GM19193 (cell line): ENCODE data around the gene MSRB3.

Experiments
- POLR2A ChIP-seq: IDR thresholded peaks from 4 replicates; pipeline ENCODE4 v1.6.1; 2011; ENCODE audit not compliant: insufficient read depth, insufficient read length; ENCODE audit errors: extremely low read depth

Gene MSRB3

DNA sequence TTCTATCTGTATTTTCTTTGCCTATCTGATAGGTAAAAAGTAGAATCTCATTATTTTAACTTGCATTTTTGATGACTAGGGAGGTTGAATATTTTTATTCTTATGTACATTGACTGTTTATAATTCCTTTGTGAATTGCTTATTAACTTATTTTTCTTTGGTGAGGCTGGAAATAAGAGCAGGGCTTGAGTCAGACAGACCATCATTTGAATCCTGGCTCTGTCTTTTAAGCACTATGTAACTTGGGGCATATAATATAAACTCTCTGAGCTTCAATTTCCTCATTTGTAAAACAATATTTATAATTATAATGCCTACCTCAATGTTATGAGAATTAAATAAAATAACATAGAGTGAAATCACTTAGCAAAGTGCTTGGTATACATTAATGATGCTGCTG is 108.9 kb downstream of the MSRB3 start:
- TF ChIP-seq POLR2A, result no peak

GRCh38 chr12:65389436-65389835 is 111.0 kb downstream of the MSRB3 start:
- TF ChIP-seq POLR2A, result no peak

DNA sequence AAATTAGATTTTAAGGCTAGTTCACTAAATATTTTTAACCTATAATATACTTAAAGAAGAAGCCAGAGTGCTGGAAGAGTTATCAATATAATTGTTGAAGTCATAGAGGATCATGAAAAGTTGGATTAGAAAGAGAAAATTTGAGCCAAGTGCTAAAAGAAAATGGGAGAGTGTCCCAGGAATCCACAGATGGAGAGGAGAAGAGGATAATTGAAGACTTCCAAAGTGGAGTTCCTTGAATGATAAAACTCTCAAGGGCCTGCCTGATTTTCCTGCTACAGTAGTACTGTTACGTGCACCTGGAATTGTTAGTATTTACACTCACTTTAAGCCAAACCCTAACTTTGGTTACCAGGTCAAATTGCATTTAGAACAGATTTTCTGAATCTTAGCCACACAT is 113.2 kb downstream of the MSRB3 start:
- no peak for TF ChIP-seq POLR2A

DNA sequence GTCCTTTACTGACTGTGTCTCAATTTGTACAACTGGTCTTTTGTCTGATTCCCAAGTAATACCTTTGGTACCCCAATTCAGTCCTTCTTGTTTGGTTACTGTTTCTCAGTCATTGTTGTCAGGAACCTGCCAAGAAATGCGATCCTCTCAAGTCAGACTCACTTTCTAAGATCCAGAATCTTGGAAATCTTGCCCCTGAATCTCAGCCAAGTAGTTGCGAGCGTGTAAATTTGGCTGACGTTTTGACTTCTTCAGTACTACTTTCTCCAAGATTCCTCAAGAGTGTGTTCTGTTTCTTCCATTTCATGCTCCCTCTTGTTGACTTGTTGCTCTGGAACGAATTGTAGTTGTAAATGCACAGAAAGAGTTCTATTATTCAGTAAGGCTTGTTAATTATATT is 114.0 kb downstream of the MSRB3 start:
- TF ChIP-seq POLR2A, result no peak

DNA sequence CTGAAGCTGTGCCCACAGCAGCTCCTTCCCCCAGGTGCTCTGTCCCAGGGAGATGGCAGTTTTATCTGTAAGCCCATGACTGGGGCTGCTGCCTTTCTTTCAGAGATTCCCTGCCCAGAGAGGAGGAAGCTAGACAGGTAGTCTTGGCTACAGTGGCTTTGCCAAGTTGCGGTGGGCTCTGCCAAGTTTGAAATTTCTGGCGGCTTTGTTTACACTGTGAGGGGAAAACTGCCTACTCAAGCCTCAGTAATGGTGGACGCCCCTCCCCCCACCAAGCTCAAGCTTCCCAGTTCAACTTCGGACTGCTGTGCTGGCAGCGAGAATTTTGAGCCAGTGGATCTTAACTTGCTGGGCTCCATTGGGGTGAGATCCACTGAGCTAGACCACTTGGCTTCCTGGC is 124.7 kb downstream of the MSRB3 start:
- TF ChIP-seq POLR2A, result no peak

DNA sequence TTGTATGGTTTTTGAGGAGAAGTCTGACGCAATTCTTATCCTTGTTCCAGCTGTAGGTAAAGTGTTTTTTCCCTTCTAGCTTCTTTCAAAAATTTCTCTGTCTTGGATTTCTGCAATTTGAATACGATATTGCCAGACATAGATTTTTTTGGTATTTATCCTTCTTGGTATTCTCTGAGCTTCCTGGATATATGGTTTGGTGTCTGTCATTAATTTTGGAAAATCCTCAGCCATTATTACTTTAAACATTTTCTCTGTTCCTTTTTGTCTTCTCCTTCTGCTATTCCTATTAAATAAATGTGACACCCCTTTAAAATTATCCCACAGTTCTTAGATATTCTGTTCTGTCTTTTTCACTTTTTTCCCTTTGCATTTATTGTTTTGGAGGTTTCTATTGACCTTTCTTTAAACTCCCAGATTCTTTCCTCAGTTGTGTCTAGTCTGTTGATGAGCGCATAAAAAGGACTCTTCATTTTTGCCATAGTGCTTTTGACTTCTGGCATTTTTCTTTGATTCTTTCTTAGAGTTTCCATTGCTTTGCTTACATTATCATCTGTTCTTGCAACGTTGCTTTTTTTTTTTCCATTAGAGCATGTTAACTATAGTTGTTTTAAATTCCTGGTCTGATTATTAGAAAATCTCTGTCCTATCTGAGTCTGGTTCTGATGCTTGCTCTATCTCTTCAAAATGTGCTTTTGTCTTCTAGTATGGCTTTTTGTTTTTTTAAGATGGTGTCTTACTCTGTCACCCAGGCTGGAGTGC is 129.1 kb downstream of the MSRB3 start:
- TF ChIP-seq POLR2A, result no peak

- TF ChIP-seq POLR2A, result no peak
Observed at GRCh38 chr12:65408441-65408840, 130.0 kb downstream of the MSRB3 start.

DNA sequence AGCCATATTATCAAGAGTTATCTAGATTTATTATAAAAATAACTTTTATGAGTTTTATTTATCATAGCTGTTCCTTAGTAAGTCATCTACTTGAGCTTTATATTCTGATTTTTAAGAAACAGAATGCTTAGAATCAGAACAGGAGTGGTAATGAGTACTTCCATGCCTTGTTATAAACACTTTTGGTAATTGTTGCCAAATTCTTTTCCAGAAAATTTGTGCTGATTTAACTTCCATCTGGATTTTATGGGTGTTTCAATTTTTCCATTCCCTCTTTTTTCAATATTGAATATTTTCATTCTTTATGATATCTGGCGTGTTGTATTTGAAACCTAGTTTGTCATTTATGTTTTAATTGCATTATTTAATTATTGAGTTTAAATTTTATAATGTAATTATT is 131.2 kb downstream of the MSRB3 start:
- TF ChIP-seq POLR2A, result no peak

DNA sequence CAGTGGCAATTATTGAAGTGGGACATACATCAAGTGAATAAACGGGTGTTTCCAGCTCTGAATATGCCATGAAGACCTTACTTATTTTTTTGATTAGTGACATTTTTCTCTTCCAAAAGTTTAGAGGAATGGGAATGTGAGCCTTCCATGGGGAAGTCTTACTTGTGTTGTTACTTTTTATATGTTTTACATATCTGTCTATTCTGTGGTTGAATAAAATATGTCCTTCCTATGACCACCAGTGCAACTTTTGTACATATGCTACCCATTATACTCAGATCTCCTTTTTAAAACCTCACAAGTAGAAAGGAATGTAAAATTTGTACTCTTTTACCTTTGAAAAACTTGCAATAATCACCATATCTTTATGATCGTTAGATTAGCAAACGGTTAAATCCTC is 132.7 kb downstream of the MSRB3 start:
- TF ChIP-seq POLR2A, result no peak

DNA sequence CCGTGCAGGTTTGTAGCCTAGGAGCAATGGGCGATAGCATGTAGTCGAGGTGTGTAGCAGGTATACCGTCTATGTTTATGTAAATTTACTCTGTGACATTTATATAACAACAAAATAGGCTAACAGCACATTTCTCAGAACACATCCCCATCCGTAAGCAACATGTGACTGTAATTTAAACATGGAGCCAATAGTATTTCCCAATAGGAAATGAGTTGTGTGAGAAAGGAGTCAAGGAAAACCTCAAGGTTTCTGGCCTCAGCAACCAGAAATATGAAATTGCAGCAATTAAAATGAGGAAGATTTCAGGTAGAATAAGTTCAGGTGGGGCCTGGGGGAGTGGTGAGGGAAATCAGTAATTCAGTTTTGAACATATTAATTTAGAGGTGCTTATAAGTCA is 136.0 kb downstream of the MSRB3 start:
- TF ChIP-seq POLR2A, result no peak

- TF ChIP-seq POLR2A, result no peak
Observed at GRCh38 chr12:65415826-65416225, 137.3 kb downstream of the MSRB3 start.

GRCh38 chr12:65419284-65420072 is 141.0 kb downstream of the MSRB3 start:
- TF ChIP-seq POLR2A, result no peak

DNA sequence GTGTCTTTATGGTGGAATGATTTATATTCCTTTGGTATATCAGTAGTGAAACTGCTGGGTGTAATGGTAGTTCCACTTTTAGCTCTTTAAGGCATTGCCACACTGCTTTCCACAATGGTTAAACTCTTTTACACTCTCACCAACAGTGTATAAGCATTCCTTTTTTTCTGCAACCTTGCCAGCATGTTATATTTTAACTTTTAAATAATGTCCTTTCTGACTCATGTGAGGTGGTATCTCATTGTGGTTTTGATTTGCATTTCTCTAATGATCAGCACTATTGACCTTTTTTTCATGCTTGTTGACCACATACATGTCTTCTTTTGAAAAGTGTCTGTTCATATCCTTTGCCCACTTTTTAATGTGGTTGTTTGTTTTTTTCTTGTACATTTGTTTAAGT is 142.5 kb downstream of the MSRB3 start:
- TF ChIP-seq POLR2A, result no peak

GRCh38 chr12:65427646-65428045 is 149.2 kb downstream of the MSRB3 start:
- no peak for TF ChIP-seq POLR2A

- no peak for TF ChIP-seq POLR2A
Observed at GRCh38 chr12:65430006-65430405, 151.5 kb downstream of the MSRB3 start.
